ELF-1 (cell line): ENCODE measurements around the gene EMP1.
A peak's percentile ranks its signal among the peaks of the same experiment; 100 is the strongest.

Experiments used
- DNase-seq: peaks from one replicate; pipeline ENCODE4 v3.0.0-alpha.2; 2016; ENCODE audit warnings: low read depth, low spot score

Gene EMP1, protein sequence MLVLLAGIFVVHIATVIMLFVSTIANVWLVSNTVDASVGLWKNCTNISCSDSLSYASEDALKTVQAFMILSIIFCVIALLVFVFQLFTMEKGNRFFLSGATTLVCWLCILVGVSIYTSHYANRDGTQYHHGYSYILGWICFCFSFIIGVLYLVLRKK

GRCh38 chr12:13196130-13196921 lies at the start of gene EMP1:
TSS of gene EMP1 (plus strand) at chr12:13196726. CDS start at chr12:13211511, 14,785 bp downstream.
- DNase-seq = peak; percentile 50

DNA sequence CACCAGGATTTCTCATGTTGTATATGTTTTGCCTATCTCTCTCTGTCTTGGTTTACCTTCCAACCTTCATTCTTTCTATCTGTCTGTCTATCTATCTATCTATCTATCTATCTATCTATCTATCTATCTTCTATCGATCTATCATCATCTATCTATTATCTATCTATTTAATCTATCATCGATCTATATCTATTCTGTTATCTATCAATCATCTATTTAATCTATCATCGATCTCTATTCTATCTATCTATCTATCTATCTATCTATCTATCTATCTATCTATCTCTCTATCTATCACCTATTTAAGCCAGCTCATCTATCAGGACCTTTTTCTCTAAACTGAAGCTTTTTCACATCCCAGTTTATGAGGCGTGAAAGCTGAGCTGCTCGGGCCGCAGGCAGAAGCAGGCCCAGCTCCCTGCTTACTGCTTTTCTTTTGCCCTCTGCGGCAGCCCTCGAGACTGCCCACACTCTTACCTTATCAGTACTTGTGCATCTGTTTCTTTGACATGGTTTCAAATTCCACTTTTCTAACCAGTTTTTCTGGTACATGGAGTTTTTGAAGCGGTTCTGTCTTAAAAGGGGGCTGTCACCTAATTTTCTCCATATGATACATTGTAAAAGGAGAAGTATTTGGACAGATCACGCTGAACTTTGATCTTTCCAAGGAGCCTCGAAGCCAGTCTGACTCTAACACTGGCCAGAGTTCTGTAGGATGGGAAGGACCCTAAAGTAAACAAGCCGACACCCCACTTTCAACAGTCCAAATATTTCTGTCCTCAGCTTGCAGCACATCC lies 48.6 kb upstream of the EMP1 start:
- peak; percentile 24 for DNase-seq

DNA sequence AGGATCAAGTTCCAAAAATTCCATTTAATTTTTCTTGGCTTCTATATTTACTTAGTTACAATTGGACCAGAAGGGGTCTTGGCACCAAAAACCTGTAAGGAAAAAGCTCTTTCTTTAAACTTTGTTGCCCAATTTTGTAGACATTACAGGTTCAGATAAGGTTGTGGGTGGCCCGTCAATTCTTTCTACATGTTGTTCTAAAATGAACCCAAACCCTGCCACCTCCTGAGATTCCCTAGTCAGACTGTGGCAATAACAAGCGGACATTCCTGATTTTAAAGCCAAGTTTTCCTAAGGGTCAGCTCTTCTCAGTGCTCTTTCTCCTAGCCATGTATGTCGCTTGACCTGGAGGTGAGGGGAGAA lies 48.1 kb upstream of the EMP1 start:
- DNase-seq = no peak

GRCh38 chr12:13149411-13149810 lies 47.1 kb upstream of the EMP1 start:
- no peak for DNase-seq

DNA sequence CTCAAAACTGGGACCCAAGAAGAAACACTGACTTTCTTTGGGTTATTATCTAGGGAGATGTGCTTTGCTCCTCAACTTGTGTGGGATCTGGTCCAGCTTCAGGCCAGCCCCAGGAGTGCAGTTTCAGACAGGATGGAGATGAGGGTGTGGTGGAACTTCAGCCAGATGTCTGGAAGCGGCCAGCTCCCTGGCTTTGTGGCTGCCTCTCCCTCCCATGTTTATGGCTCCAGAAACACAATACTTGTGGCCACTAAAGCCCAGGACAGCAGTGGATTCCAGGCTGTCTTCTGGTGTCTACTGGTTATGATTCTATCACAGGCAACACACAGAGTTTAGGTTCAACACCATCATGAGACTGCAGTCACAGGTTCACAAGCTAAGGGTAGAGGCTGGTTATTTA lies 44.2 kb upstream of the EMP1 start:
- DNase-seq = no peak

DNA sequence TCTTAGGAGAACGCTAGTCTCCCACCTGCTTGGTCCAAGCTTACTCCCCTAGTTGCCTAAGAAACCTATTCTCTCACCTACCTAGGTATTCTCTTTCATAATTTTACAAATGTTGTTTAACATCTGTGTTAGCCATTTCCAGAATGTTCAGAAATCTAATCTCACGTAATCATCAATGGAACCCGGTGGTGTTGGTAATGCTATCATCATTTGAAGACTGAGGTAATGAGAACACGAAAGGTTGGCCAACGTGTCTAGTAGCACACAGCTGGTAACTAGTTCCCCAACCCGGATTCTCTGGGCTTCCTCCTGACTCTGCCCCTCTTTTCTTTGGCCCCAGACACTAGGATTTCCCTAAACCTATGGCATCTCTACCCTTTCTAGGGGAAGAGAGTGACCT lies 43.8 kb upstream of the EMP1 start:
- no peak for DNase-seq

- no peak for DNase-seq
These were observed 43.3 kb upstream of the EMP1 start for GRCh38 chr12:13153180-13153579.

- no peak for DNase-seq
These were observed 42.4 kb upstream of the EMP1 start for GRCh38 chr12:13154027-13154538.

GRCh38 chr12:13154831-13155230 lies 41.7 kb upstream of the EMP1 start:
- no peak for DNase-seq

DNA sequence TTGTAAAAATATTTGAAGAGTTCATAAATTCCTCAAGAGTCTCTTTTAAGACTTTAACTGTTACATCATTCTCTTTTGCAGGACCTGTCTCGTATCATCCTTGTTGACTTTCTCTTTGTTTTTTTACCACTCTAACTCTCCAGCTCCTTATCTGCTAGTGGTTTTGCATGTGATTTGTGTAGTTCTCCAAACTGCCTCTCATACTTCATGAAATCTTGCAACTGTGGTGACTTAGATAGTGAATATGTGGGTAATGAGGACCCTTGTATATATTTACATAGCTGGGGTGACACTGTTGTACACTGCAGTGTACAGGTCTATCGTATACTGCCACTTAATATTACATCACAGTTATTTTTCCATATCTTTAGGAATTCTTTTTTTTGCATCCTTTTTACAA lies 40.2 kb upstream of the EMP1 start:
- no peak for DNase-seq

DNA sequence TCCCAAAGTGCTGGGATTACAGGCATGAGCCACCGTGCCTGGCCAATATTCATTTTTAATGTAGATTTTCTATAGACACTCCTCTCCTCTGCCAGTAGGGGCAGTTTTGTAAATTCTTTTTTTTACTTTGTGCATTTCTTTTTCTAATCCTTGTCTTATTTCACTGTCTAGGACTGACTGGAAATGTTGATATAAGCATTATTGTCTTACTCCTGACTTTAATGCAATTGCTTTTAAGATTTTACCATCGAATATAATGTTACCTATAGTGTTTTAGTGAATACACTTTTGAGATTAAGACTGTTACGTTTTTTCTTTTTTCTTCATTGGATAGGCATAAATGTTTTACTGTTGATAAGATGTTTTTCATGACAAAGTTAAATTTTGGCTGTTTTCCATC lies 35.4 kb upstream of the EMP1 start:
- DNase-seq = no peak

GRCh38 chr12:13162904-13163303 lies 33.6 kb upstream of the EMP1 start:
- DNase-seq = no peak

- DNase-seq = peak; percentile 67
These were observed 32.5 kb upstream of the EMP1 start for GRCh38 chr12:13163868-13164635.

GRCh38 chr12:13164921-13165616 lies 31.5 kb upstream of the EMP1 start:
- DNase-seq = no peak

DNA sequence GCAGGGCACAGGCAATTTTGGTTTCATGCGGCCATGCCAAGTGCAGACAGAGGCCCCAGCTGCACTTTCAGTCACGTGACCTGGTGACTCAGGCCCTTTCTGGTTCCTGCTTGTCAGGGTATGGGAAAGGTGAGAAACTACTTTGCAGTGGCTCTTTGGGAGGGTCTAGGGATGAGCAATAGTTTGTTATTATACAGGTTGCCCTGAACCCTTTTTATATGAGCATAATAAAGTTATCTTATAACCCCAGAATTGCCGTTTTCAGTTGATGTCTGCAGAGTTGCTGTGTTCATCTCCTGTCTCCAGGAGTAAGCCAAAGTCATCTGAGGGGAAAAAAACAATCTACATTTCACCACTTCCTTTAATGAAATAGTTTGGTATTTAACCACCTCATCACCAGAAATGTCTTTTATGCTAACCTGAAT lies 30.9 kb upstream of the EMP1 start:
- peak; percentile 11 for DNase-seq

- DNase-seq = peak; percentile 27
These were observed 29.3 kb upstream of the EMP1 start for GRCh38 chr12:13167226-13167625.

GRCh38 chr12:13167906-13168305 lies 28.6 kb upstream of the EMP1 start:
- DNase-seq = no peak

- no peak for DNase-seq
These were observed 27.3 kb upstream of the EMP1 start for GRCh38 chr12:13169272-13169671.

- no peak for DNase-seq
These were observed 25.5 kb upstream of the EMP1 start for GRCh38 chr12:13170892-13171490.
